Activated CD4-positive, alpha-beta T cell treated with anti-CD3 and anti-CD28 coated beads for 48 hours (primary cell): ENCODE measurements around the gene LMAN1L.

Experiments used
- DNase-seq: peaks from one replicate; pipeline ENCODE4 v3.0.0-alpha.2; 2020

The LMAN1L gene

GRCh38 chr15:74817370-74817737, 4.7 kb downstream of the LMAN1L start:
- no peak for DNase-seq

GRCh38 chr15:74820056-74820455, 7.4 kb downstream of the LMAN1L start:
- no peak for DNase-seq

GRCh38 chr15:74821091-74821789, 8.6 kb downstream of the LMAN1L start:
- no peak for DNase-seq

GRCh38 chr15:74821790-74822158, 9.1 kb downstream of the LMAN1L start:
- DNase-seq: no peak

GRCh38 chr15:74822233-74822632, 9.6 kb downstream of the LMAN1L start:
- DNase-seq: no peak

- no peak for DNase-seq
Observed at GRCh38 chr15:74823324-74823723, 10.7 kb downstream of the LMAN1L start.

GRCh38 chr15:74824976-74825375, 12.3 kb downstream of the LMAN1L start:
- no peak for DNase-seq

- no peak for DNase-seq
Observed at GRCh38 chr15:74825866-74826265, 13.2 kb downstream of the LMAN1L start.

- peak; percentile 46 for DNase-seq
Observed at GRCh38 chr15:74826364-74826819, 13.8 kb downstream of the LMAN1L start, which contains the start of gene CPLX3. TSS of gene CPLX3 (plus strand) at chr15:74826627. CDS start at chr15:74826704, 77 bp downstream.

GRCh38 chr15:74826921-74827320, 14.3 kb downstream of the LMAN1L start:
- DNase-seq: no peak

- DNase-seq: no peak
Observed at GRCh38 chr15:74827614-74828013, 15.0 kb downstream of the LMAN1L start.

GRCh38 chr15:74828835-74829234, 16.2 kb downstream of the LMAN1L start:
- DNase-seq: no peak

- no peak for DNase-seq
Observed at GRCh38 chr15:74829486-74829885, 16.9 kb downstream of the LMAN1L start.

- DNase-seq: no peak
Observed at GRCh38 chr15:74829991-74830390, 17.4 kb downstream of the LMAN1L start.

- no peak for DNase-seq
Observed at GRCh38 chr15:74830868-74831267, 18.2 kb downstream of the LMAN1L start.

GRCh38 chr15:74831813-74832495, 19.3 kb downstream of the LMAN1L start:
- DNase-seq: no peak

- DNase-seq: no peak
Observed at GRCh38 chr15:74832826-74833225, 20.2 kb downstream of the LMAN1L start.

GRCh38 chr15:74833376-74834107, 20.9 kb downstream of the LMAN1L start:
- DNase-seq: no peak

GRCh38 chr15:74835312-74835823, 22.7 kb downstream of the LMAN1L start:
- DNase-seq: peak; percentile 70

GRCh38 chr15:74836846-74837245, 24.2 kb downstream of the LMAN1L start:
- no peak for DNase-seq

- DNase-seq: no peak
Observed at GRCh38 chr15:74837482-74838136, 25.0 kb downstream of the LMAN1L start.

- DNase-seq: no peak
Observed at GRCh38 chr15:74838137-74838516, 25.5 kb downstream of the LMAN1L start.
